Measurements from ENCODE around the gene ATF4. TPM values are rescaled to one million over a fixed set of nuclear protein-coding genes. Genes with fewer than 3 reads are reported as not detected.

ATF4 gene
- total and polyA plus RNA-seq, 2 donors (not counting 3 experiments of a cell fraction or from before 2014, with no cell fraction given): 312 to 668 TPM

DNA sequence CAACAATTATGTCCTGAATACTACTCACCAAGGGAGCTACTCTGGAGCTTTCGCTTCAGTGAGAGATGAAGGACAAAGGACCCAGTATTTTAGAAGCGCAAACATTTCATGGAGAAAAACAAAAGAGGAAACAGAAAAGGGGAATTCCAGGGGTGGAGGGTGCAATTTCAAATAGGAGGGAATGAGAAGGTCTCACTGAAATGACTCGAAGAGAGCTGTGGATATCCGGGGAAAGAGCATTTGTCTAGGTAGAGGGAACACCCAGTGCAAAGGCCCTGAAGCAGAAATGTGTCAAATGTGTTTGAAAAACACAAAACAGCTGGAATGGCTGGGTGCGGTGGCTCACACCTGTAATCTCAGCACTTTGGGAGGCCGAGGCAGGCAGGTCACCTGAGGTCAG lies 9.8 kb downstream of the ATF4 start:
- H3K27me3 ChIP-seq (ENCODE audit: control insufficient read depth in 2 of 2, insufficient read depth in 2 of 2, low read length in 2 of 2): no peaks in the 10 kb centered on the region
- H3K9ac ChIP-seq (replicated peaks; ENCODE audit: extremely low read depth, insufficient read depth, low read length): no peak overlapping the region
- H3K36me3 ChIP-seq (ENCODE audit: control insufficient read depth in 2 of 2, extremely low read depth in 1 of 2, insufficient read depth in 2 of 2, low read length in 2 of 2): peaks cover 0 to 3% of the 10 kb centered on the region in 2 experiments
- no peak overlapping the region for H3K27ac ChIP-seq (ENCODE audit: insufficient read depth, low read depth, low read length)
- H3K4me2 ChIP-seq (ENCODE audit: insufficient read depth, low read length): no peak overlapping the region
- H3K4me3 ChIP-seq (replicated peaks in 1 of 3; ENCODE audit: insufficient read depth in 1 of 3, low read depth in 1 of 3, low read length in 3 of 3): no peak overlapping the region
- H2AFZ ChIP-seq (ENCODE audit: low read depth, low read length): no peak overlapping the region
- no peaks in the 10 kb centered on the region for H3K9me1 ChIP-seq (replicated peaks; ENCODE audit: control insufficient read depth, extremely low read depth, insufficient read depth, low read length)
- H3K4me1 ChIP-seq (ENCODE audit: control insufficient read depth, extremely low read depth, insufficient read depth, low read length): peaks cover 30% of the 10 kb centered on the region
- DNase-seq (ENCODE audit: low read depth, low spot score): no peak
- TF ChIP-seq FOS (IDR thresholded peaks at IDR 0.05; ENCODE audit: borderline replicate concordance, insufficient read depth, low read length) (no peak), POLR2A (IDR thresholded peaks at IDR 0.05; ENCODE audit: low read depth, low read length) (no peak), GATA2 (IDR thresholded peaks at IDR 0.05; ENCODE audit: insufficient read depth, insufficient read length, low read depth, low read length) (no peak), JUN (IDR thresholded peaks at IDR 0.05; ENCODE audit: borderline replicate concordance, insufficient read depth, insufficient read length, low read depth) (no peak), POLR2AphosphoS5 (IDR thresholded peaks at IDR 0.05; ENCODE audit: insufficient read depth, low read depth, low read length) (no peak)
- TF ChIP-seq, protein P1, sequence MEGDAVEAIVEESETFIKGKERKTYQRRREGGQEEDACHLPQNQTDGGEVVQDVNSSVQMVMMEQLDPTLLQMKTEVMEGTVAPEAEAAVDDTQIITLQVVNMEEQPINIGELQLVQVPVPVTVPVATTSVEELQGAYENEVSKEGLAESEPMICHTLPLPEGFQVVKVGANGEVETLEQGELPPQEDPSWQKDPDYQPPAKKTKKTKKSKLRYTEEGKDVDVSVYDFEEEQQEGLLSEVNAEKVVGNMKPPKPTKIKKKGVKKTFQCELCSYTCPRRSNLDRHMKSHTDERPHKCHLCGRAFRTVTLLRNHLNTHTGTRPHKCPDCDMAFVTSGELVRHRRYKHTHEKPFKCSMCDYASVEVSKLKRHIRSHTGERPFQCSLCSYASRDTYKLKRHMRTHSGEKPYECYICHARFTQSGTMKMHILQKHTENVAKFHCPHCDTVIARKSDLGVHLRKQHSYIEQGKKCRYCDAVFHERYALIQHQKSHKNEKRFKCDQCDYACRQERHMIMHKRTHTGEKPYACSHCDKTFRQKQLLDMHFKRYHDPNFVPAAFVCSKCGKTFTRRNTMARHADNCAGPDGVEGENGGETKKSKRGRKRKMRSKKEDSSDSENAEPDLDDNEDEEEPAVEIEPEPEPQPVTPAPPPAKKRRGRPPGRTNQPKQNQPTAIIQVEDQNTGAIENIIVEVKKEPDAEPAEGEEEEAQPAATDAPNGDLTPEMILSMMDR (IDR thresholded peaks at IDR 0.05; ENCODE audit: extremely low read depth in 1 of 2, insufficient read depth in 1 of 2, low read depth in 1 of 2, low read length in 2 of 2): no peak
- intact Hi-C loops (cut with micrococcal nuclease): loop anchor here (1.0 to 5.0 kb wide), 3 partner anchors 34 to 817 kb away; partner anchors contain the start of genes ADSL and CBX6
- no peak for FAIRE-seq
- dilution Hi-C loops (cut with MboI; ENCODE audit: extremely low pct_ligation_motif_present, low sequenced_read_pairs): no loop called here
- no peaks in the 10 kb centered on the region for H3K9me3 ChIP-seq (replicated peaks; ENCODE audit: control insufficient read depth, insufficient read depth, low read length)
- no TSS peak for BruUV-seq (replicated peaks)
- peaks cover 40% of the 10 kb centered on the region for H3K79me2 ChIP-seq (ENCODE audit: control insufficient read depth, insufficient read depth, low read length)
- POLR2A ChIA-PET: no interaction called here
- CTCF ChIA-PET: interaction anchor here (0.7 to 6.4 kb wide), 12 partner anchors 10 to 761 kb away, joined by 3 to 197 read pairs (median 15); partner anchors contain the start of genes ATF4 and TAB1
- no peaks in the 10 kb centered on the region for H4K20me1 ChIP-seq (replicated peaks; ENCODE audit: control insufficient read depth, extremely low read depth, insufficient read depth, low read length)
